ENCODE measurements around the gene APCDD1L. TPM values are rescaled to one million over a fixed set of nuclear protein-coding genes. Genes with fewer than 3 reads are reported as not detected.

APCDD1L gene
- 1 to 10 TPM in 2 of 4 donors, under 1 TPM in 2; 0.33 to 1.7 (median 1.1) TPM for total RNA-seq

DNA sequence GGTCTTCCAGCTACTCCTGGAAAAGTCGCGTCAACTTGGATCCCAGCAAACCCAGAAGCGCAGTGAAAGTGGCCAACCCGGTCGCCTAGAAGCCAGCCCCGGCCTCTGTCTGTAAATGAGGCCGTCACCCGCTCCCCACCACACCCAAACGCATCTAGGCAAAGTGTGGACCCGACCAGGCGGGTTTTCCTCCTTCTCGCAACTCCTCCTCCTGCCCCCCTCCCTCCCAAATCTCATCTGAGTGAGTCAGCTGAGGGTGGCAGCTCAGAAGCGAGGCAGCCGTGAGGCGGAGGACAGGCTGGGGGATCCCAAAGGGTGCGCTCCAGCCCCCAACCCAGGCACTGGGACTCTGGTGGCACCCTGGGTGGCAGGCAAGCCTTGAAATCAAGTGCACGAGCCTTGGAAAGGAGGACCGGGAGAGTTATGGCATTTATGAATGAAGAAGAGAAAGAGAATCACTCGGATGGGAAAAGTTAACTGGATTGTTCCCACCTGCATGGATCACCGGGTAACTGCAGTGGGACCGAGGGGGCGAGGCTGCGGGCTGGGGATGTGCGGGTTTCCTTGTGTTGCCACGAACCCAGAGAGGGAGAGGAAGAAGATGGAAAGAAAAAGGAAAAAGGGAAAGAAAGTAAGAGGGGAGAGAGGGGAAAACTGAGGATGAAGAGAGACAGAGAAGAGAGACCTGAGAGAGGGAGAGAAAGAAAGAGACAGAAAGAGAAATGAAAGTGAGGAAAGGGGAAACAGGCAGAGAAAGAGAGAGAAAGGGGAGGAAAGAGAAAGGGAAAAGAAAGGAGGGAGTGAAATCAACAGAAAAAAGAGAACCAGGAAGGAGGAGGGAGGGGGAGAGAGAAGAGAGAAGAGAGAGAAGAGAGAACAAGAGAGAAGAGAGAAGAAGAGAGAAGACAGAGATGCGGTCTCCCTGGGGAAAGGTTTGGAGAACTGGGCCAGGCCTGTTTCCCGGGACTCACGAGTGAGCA lies at the start of gene APCDD1L:
Gene APCDD1L (minus strand): TSS at position 167 of the 980 bp plus-strand sequence. CDS start 692 bp downstream, outside the sequence.
- Histone ChIP-seq H3K4me1 (peaks cover 0 to 20% (median 14%) of the 10 kb centered on the region in 4 donors), H3K27ac (replicated peaks in 1 of 4) (no peak within 1 kb of the TSS), H3K36me3 (no peaks in the 10 kb centered on the region), H3K27me3 (peaks cover 0 to 38% (median 6%) of the 10 kb centered on the region in 4 donors), H3K4me3 (peak within 1 kb of the TSS; percentile 38 to 52 (median 46)), H3K9me3 (no peaks in the 10 kb centered on the region)
- intact Hi-C loops (cut with DNase I), result no loop called here
- WGBS, result 23% methylated on average over 27 of the region's 28 CpGs
- TF ChIP-seq, protein P1, sequence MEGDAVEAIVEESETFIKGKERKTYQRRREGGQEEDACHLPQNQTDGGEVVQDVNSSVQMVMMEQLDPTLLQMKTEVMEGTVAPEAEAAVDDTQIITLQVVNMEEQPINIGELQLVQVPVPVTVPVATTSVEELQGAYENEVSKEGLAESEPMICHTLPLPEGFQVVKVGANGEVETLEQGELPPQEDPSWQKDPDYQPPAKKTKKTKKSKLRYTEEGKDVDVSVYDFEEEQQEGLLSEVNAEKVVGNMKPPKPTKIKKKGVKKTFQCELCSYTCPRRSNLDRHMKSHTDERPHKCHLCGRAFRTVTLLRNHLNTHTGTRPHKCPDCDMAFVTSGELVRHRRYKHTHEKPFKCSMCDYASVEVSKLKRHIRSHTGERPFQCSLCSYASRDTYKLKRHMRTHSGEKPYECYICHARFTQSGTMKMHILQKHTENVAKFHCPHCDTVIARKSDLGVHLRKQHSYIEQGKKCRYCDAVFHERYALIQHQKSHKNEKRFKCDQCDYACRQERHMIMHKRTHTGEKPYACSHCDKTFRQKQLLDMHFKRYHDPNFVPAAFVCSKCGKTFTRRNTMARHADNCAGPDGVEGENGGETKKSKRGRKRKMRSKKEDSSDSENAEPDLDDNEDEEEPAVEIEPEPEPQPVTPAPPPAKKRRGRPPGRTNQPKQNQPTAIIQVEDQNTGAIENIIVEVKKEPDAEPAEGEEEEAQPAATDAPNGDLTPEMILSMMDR (IDR thresholded peaks at IDR 0.05), result no peak
- TF ChIP-seq EP300 (IDR thresholded peaks at IDR 0.05), result no peak
- no peak for TF ChIP-seq POLR2AphosphoS5 (IDR thresholded peaks at IDR 0.05)
- TF ChIP-seq POLR2A (IDR thresholded peaks at IDR 0.05; ENCODE audit: low read depth), result no peak
- DNase-seq (ENCODE audit: extremely low spot score), result no peak

DNA sequence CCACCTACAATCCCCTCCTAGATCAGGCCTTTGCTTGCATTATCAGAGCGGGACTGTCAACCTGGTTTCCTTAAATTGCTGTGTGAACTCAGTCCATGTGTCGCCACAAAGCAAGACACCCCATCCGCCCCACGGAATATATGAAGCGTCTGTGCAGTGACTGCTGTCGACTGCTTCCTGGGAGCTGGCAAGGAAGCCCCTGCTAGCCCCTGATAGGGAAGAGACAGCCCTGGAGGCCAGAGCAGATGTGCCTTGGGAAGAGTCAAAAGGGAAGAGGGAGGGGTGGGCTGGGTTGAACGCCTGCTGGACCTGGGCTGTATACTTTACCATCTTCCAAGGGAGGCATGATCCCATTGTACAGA lies 44.1 kb upstream of the APCDD1L start:
- no peak overlapping the region for H3K4me3 ChIP-seq
- no peak for DNase-seq (ENCODE audit: extremely low spot score)
- 95% methylated on average over 7 of the region's 7 CpGs for WGBS
- H3K9me3 ChIP-seq, result no peaks in the 10 kb centered on the region
- no peak for TF ChIP-seq POLR2AphosphoS5 (IDR thresholded peaks at IDR 0.05)
- TF ChIP-seq, protein P1 (IDR thresholded peaks at IDR 0.05), result no peak
- no peak for TF ChIP-seq POLR2A (IDR thresholded peaks at IDR 0.05; ENCODE audit: low read depth)
- TF ChIP-seq EP300 (IDR thresholded peaks at IDR 0.05), result no peak
- H3K4me1 ChIP-seq, result no peaks in the 10 kb centered on the region
- no peaks in the 10 kb centered on the region for H3K36me3 ChIP-seq
- no peak overlapping the region for H3K27ac ChIP-seq (replicated peaks in 1 of 4)
- intact Hi-C loops (cut with DNase I), result no loop called here
- H3K27me3 ChIP-seq, result no peaks in the 10 kb centered on the region

DNA sequence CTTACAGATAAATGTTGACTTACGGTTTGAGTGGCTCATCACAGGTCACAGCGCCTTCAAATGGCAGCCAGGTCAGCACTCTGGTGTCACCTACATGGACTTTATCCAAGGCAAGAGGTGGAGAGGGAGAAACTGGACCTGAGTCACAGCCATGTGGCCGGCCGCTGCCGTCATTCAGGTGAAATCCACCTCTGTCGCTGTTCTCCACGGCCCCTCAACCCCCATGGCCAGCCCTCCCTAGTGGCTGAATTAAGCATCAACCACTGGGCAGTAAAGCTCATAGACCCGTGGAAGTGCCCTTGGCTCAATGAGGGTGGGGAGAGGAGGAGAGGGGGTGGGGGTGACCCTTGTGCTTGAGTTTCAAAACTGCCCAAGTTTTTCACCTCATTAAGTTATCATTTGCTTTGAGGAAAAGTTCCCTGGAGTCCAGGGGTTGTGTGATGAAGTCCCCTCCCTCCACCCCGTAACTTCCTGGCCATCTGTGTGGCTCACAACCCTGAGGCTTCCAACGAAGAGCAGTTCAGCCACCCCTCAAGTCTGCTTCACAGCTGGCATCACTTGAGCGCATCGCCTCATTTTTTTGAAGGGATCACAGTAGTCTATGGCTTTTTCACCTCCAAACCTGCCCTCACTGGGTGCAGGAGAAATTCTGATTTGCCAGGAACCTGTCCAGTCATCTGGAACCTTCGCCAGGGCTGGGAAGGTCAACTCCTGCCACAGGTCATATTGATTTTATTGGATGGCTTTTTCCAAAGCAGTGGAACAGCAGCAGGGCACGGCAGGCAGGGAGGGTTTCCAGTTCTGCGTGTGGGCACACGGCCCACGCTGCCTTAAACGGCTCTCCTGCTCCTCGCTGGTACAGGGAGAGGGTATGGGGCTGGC lies 43.5 kb upstream of the APCDD1L start:
- TF ChIP-seq POLR2AphosphoS5 (IDR thresholded peaks at IDR 0.05) (no peak), POLR2A (IDR thresholded peaks at IDR 0.05; ENCODE audit: low read depth) (no peak), EP300 (IDR thresholded peaks at IDR 0.05) (no peak)
- TF ChIP-seq, protein P1 (IDR thresholded peaks at IDR 0.05), result no peak
- Histone ChIP-seq H3K4me1 (peaks cover 0 to 4% (median 0%) of the 10 kb centered on the region in 4 donors), H3K36me3 (no peaks in the 10 kb centered on the region), H3K4me3 (no peak overlapping the region), H3K9me3 (no peaks in the 10 kb centered on the region), H3K27me3 (no peaks in the 10 kb centered on the region), H3K27ac (replicated peaks in 1 of 4) (no peak overlapping the region)
- intact Hi-C loops (cut with DNase I), result no loop called here
- no peak for DNase-seq (ENCODE audit: extremely low spot score)
- WGBS, result 92% methylated on average over 17 of the region's 19 CpGs

DNA sequence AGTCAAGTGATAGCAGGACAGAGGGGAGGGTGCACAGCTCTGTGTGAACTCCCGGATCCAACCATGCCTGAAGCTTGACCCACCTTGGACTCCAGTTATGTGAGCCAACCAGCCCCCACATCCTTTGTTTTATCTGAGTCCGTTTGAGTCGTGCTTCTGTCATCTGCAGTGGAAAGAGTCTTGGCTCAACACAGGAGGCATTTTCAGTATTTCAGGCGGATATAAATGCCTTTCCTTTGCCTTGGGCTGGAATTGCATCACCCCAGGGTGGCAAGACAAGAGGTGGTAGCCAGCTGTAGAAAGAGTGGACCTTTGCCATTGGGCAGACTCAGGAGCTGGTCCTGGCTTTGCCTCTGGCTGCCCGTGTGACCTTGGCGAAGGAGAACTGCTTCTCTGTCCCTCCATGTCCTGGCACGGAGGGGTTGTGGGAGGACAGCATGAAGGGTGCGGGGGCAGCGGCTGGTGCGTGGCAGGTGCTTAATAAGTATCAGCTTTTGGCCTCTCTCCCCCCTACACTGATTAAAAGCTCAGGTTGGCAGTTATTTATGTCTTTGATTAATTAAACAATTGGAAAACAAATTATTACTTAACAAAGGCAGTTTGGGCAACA lies 42.6 kb upstream of the APCDD1L start:
- TF ChIP-seq, protein P1 (IDR thresholded peaks at IDR 0.05), result no peak
- TF ChIP-seq POLR2AphosphoS5 (IDR thresholded peaks at IDR 0.05) (no peak), EP300 (IDR thresholded peaks at IDR 0.05) (no peak), POLR2A (IDR thresholded peaks at IDR 0.05; ENCODE audit: low read depth) (no peak)
- Histone ChIP-seq H3K27me3 (no peaks in the 10 kb centered on the region), H3K27ac (replicated peaks in 1 of 4) (no peak overlapping the region), H3K9me3 (no peaks in the 10 kb centered on the region), H3K4me1 (peaks cover 0 to 4% (median 0%) of the 10 kb centered on the region in 4 donors), H3K36me3 (no peaks in the 10 kb centered on the region), H3K4me3 (no peak overlapping the region)
- intact Hi-C loops (cut with DNase I), result no loop called here
- 87% methylated on average over 10 of the region's 10 CpGs for WGBS
- no peak for DNase-seq (ENCODE audit: extremely low spot score)
